ENCODE measurements around the gene IFFO2. TPM values are rescaled to one million over a fixed set of nuclear protein-coding genes. Genes with fewer than 3 reads are reported as not detected.

Gene IFFO2
- total and polyA plus RNA-seq, 2 of the 13 experiments (the other 11 are each of a cell fraction or from before 2014, with no cell fraction given): 7.3 to 16.7 TPM

GRCh38 chr1:18900303-18900841, 56.1 kb downstream of the IFFO2 start (continued):
- TF ChIP-seq, protein P1, sequence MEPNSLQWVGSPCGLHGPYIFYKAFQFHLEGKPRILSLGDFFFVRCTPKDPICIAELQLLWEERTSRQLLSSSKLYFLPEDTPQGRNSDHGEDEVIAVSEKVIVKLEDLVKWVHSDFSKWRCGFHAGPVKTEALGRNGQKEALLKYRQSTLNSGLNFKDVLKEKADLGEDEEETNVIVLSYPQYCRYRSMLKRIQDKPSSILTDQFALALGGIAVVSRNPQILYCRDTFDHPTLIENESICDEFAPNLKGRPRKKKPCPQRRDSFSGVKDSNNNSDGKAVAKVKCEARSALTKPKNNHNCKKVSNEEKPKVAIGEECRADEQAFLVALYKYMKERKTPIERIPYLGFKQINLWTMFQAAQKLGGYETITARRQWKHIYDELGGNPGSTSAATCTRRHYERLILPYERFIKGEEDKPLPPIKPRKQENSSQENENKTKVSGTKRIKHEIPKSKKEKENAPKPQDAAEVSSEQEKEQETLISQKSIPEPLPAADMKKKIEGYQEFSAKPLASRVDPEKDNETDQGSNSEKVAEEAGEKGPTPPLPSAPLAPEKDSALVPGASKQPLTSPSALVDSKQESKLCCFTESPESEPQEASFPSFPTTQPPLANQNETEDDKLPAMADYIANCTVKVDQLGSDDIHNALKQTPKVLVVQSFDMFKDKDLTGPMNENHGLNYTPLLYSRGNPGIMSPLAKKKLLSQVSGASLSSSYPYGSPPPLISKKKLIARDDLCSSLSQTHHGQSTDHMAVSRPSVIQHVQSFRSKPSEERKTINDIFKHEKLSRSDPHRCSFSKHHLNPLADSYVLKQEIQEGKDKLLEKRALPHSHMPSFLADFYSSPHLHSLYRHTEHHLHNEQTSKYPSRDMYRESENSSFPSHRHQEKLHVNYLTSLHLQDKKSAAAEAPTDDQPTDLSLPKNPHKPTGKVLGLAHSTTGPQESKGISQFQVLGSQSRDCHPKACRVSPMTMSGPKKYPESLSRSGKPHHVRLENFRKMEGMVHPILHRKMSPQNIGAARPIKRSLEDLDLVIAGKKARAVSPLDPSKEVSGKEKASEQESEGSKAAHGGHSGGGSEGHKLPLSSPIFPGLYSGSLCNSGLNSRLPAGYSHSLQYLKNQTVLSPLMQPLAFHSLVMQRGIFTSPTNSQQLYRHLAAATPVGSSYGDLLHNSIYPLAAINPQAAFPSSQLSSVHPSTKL (CRISPR knock-in tag; IDR thresholded peaks at IDR 0.05): peak; percentile 93
- TF ChIP-seq, protein P2, sequence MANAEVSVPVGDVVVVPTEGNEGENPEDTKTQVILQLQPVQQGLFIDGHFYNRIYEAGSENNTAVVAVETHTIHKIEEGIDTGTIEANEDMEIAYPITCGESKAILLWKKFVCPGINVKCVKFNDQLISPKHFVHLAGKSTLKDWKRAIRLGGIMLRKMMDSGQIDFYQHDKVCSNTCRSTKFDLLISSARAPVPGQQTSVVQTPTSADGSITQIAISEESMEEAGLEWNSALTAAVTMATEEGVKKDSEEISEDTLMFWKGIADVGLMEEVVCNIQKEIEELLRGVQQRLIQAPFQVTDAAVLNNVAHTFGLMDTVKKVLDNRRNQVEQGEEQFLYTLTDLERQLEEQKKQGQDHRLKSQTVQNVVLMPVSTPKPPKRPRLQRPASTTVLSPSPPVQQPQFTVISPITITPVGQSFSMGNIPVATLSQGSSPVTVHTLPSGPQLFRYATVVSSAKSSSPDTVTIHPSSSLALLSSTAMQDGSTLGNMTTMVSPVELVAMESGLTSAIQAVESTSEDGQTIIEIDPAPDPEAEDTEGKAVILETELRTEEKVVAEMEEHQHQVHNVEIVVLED (CRISPR knock-in tag; IDR thresholded peaks at IDR 0.05; ENCODE audit: borderline replicate concordance): no peak
- TF ChIP-seq, protein P3, sequence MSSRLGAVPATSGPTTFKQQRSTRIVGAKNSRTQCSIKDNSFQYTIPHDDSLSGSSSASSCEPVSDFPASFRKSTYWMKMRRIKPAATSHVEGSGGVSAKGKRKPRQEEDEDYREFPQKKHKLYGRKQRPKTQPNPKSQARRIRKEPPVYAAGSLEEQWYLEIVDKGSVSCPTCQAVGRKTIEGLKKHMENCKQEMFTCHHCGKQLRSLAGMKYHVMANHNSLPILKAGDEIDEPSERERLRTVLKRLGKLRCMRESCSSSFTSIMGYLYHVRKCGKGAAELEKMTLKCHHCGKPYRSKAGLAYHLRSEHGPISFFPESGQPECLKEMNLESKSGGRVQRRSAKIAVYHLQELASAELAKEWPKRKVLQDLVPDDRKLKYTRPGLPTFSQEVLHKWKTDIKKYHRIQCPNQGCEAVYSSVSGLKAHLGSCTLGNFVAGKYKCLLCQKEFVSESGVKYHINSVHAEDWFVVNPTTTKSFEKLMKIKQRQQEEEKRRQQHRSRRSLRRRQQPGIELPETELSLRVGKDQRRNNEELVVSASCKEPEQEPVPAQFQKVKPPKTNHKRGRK (CRISPR knock-in tag; IDR thresholded peaks at IDR 0.05): no peak
- TF ChIP-seq ZNF577 (CRISPR knock-in tag; IDR thresholded peaks at IDR 0.05; ENCODE audit: borderline replicate concordance, low read depth) (no peak), KMT2A (CRISPR knock-in tag; IDR thresholded peaks at IDR 0.05) (no peak), TSC22D2 (CRISPR knock-in tag; IDR thresholded peaks at IDR 0.05; ENCODE audit: borderline replicate concordance) (no peak), ZNF749 (CRISPR knock-in tag; IDR thresholded peaks at IDR 0.05; ENCODE audit: borderline replicate concordance) (no peak), ZNF883 (CRISPR knock-in tag; IDR thresholded peaks at IDR 0.05; ENCODE audit: not compliant biosample characterization) (no peak), KDM6A (CRISPR knock-in tag; IDR thresholded peaks at IDR 0.05; ENCODE audit: low read depth) (peak; percentile 66; the same call in 1 of the 2 replicates), WIZ (CRISPR knock-in tag; IDR thresholded peaks at IDR 0.05) (no peak), SP2 (CRISPR knock-in tag; IDR thresholded peaks at IDR 0.05) (no peak), ZBTB39 (CRISPR knock-in tag; IDR thresholded peaks at IDR 0.05) (no peak), ZNF788 (CRISPR knock-in tag; IDR thresholded peaks at IDR 0.05; ENCODE audit: borderline replicate concordance) (peak; percentile 78; the same call in 1 of the 2 replicates), MAFG (CRISPR knock-in tag; IDR thresholded peaks at IDR 0.05) (no peak), ZNF775 (CRISPR knock-in tag; IDR thresholded peaks at IDR 0.05; ENCODE audit: borderline replicate concordance) (no peak)
